SK-N-SH treated with all-trans-retinoic acid at 6 μM for 48 hours (cell line): ENCODE measurements around the gene ZSCAN23.
"Not testable (repeated sequence)": the region's sequence is repeated elsewhere in the genome, so short reads cannot be mapped to it uniquely, and the experiment has no call there.

Experiments
- ARNTL ChIP-seq: fragments of 450-650 bp; formaldehyde crosslinking; IDR thresholded peaks from 2 replicates; pipeline ENCODE4 v1.5.0; 2020; ENCODE audit warnings: low read depth, mild to moderate bottlenecking, moderate library complexity, borderline replicate concordance
- CREB5 ChIP-seq: fragments of 250-450 bp; sonication (Bioruptor Pico); IDR thresholded peaks from 2 replicates; pipeline ENCODE4 v1.5.1; 2020; ENCODE audit warnings: low read depth, mild to moderate bottlenecking, moderate library complexity
- ESRRG ChIP-seq: fragments of 250-450 bp; sonication (Bioruptor Pico); IDR thresholded peaks from 2 replicates; pipeline ENCODE4 v1.6.1; 2021; ENCODE audit warnings: mild to moderate bottlenecking
- GLIS3 ChIP-seq: fragments of 250-450 bp; sonication (Bioruptor Pico); IDR thresholded peaks from 2 replicates; pipeline ENCODE4 v1.5.0; 2020; ENCODE audit warnings: mild to moderate bottlenecking, moderate library complexity
- TOX ChIP-seq: fragments of 250-450 bp; sonication (Bioruptor Pico); IDR thresholded peaks from 2 replicates; pipeline ENCODE4 v1.8.0; 2021; ENCODE audit warnings: mild to moderate bottlenecking, moderate library complexity, borderline replicate concordance
- TSHZ2 ChIP-seq: fragments of 250-450 bp; sonication (Bioruptor Pico); IDR thresholded peaks from 2 replicates; pipeline ENCODE4 v1.5.0; 2020; ENCODE audit warnings: mild to moderate bottlenecking, moderate library complexity
- TF ChIP-seq, protein P1 (sequence below): fragments of 250-450 bp; sonication (Bioruptor Pico); IDR thresholded peaks from 2 replicates; pipeline ENCODE4 v1.8.0; 2020; ENCODE audit warnings: mild to moderate bottlenecking, moderate library complexity, borderline replicate concordance
- TF ChIP-seq, protein P2 (sequence below): fragments of 250-450 bp; sonication (Bioruptor Pico); IDR thresholded peaks from 2 replicates; pipeline ENCODE4 v1.5.1; 2021; ENCODE audit warnings: mild to moderate bottlenecking, moderate library complexity
- TF ChIP-seq, protein P3 (sequence below): fragments of 250-450 bp; sonication (Bioruptor Pico); IDR thresholded peaks from 2 replicates; pipeline ENCODE4 v1.8.0; 2021; ENCODE audit warnings: low read depth, mild to moderate bottlenecking, moderate library complexity, borderline replicate concordance

DNA sequence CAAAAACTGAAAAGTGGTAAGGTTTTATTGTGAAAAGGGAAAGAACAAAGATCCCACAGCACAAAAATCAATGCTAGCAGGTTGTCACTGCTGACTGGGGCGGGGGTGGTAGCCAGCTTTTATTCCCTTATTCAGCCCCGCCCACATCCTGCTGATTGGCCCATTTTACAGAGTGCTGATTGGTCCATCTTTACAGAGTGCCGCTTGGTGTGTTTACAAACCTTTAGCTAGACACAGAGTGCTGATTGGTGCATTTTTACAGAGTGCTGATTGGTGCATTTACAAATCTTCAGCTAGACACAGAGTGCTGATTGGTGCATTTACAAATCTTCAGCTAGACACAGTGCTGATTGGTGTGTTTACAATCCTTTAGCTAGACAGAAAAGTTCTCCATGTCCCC lies 1.5 kb upstream of the ZSCAN23 start:
- TF ChIP-seq TSHZ2; TOX (CRISPR knock-in tag); CREB5; ARNTL (CRISPR knock-in tag); GLIS3 (CRISPR knock-in tag); ESRRG: not testable (repeated sequence)
- TF ChIP-seq, protein P1, sequence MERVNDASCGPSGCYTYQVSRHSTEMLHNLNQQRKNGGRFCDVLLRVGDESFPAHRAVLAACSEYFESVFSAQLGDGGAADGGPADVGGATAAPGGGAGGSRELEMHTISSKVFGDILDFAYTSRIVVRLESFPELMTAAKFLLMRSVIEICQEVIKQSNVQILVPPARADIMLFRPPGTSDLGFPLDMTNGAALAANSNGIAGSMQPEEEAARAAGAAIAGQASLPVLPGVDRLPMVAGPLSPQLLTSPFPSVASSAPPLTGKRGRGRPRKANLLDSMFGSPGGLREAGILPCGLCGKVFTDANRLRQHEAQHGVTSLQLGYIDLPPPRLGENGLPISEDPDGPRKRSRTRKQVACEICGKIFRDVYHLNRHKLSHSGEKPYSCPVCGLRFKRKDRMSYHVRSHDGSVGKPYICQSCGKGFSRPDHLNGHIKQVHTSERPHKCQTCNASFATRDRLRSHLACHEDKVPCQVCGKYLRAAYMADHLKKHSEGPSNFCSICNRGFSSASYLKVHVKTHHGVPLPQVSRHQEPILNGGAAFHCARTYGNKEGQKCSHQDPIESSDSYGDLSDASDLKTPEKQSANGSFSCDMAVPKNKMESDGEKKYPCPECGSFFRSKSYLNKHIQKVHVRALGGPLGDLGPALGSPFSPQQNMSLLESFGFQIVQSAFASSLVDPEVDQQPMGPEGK (CRISPR knock-in tag) = not testable (repeated sequence)
- TF ChIP-seq, protein P2, sequence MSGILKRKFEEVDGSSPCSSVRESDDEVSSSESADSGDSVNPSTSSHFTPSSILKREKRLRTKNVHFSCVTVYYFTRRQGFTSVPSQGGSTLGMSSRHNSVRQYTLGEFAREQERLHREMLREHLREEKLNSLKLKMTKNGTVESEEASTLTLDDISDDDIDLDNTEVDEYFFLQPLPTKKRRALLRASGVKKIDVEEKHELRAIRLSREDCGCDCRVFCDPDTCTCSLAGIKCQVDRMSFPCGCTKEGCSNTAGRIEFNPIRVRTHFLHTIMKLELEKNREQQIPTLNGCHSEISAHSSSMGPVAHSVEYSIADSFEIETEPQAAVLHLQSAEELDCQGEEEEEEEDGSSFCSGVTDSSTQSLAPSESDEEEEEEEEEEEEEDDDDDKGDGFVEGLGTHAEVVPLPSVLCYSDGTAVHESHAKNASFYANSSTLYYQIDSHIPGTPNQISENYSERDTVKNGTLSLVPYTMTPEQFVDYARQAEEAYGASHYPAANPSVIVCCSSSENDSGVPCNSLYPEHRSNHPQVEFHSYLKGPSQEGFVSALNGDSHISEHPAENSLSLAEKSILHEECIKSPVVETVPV = not testable (repeated sequence)
- TF ChIP-seq, protein P3, sequence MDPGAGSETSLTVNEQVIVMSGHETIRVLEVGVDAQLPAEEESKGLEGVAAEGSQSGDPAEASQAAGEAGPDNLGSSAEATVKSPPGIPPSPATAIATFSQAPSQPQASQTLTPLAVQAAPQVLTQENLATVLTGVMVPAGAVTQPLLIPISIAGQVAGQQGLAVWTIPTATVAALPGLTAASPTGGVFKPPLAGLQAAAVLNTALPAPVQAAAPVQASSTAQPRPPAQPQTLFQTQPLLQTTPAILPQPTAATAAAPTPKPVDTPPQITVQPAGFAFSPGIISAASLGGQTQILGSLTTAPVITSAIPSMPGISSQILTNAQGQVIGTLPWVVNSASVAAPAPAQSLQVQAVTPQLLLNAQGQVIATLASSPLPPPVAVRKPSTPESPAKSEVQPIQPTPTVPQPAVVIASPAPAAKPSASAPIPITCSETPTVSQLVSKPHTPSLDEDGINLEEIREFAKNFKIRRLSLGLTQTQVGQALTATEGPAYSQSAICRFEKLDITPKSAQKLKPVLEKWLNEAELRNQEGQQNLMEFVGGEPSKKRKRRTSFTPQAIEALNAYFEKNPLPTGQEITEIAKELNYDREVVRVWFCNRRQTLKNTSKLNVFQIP (CRISPR knock-in tag) = not testable (repeated sequence)
